HEK293 (cell line): ENCODE measurements around the gene ESR2.
A peak's percentile ranks its signal among the peaks of the same experiment; 100 is the strongest.

Source experiments
- CTCF ChIA-PET: fragments of 350-600 bp; formaldehyde crosslinking; extraction: SDS; loops from one replicate; lab custom pipeline; 2021; ENCODE audit warnings: antibody characterized with exemption; lab: Yijun Ruan, JAX
- POLR2A ChIA-PET: fragments of 300-600 bp; formaldehyde crosslinking; extraction: SDS; loops from one replicate; lab custom pipeline; 2020; ENCODE audit warnings: antibody characterized with exemption, inconsistent platforms; lab: Yijun Ruan, JAX
- H3K27ac ChIP-seq: fragments of 200-500 bp; sonication (Bioruptor generic); 2 replicates; pipeline ENCODE4 v1.5.1; 2014; ENCODE audit warnings: low read depth, low read length, control low read depth, inconsistent platforms; ENCODE audit errors: extremely low read depth
- H3K36me3 ChIP-seq, 2 experiments: fragments of 200-500 bp in 1 of 2; sonication (Bioruptor generic) in 1 of 2; 1 replicate in 1 of 2; 2 replicates in 1 of 2; pipeline ENCODE4 v1.5.1; 2014 to 2017; ENCODE audit warnings: inconsistent platforms in 2 of 2, low read length in 2 of 2; ENCODE audit not compliant: control insufficient read depth in 2 of 2, insufficient read depth in 1 of 2
- H3K4me1 ChIP-seq: fragments of 200-500 bp; sonication (Bioruptor generic); 2 replicates; pipeline ENCODE4 v1.5.1; 2014; ENCODE audit warnings: mild to moderate bottlenecking, low read length, inconsistent platforms; ENCODE audit not compliant: control insufficient read depth, insufficient read depth
- H3K4me3 ChIP-seq: 2 replicates; pipeline ENCODE4 v1.5.1; 2011; ENCODE audit warnings: low read depth, mild to moderate bottlenecking, control low read depth, low read length, moderate library complexity
- H3K9me3 ChIP-seq: fragments of 200-500 bp; sonication (Bioruptor generic); 2 replicates; pipeline ENCODE4 v1.5.1; 2014; ENCODE audit warnings: low read depth, low read length, inconsistent platforms; ENCODE audit not compliant: control insufficient read depth, insufficient read depth
- GLIS1 ChIP-seq: fragments of 450-650 bp; formaldehyde crosslinking; IDR thresholded peaks from 2 replicates; pipeline ENCODE4 v1.5.1; 2016; ENCODE audit warnings: missing biosample characterization, missing genetic modification characterization
- REPIN1 ChIP-seq: fragments of 450-650 bp; formaldehyde crosslinking; IDR thresholded peaks from 2 replicates; pipeline ENCODE4 v1.5.1; 2017; ENCODE audit warnings: missing biosample characterization, missing genetic modification characterization, low read depth
- SP3 ChIP-seq: fragments of 450-650 bp; formaldehyde crosslinking; IDR thresholded peaks from 2 replicates; pipeline ENCODE4 v1.5.1; 2016; ENCODE audit warnings: missing biosample characterization, missing genetic modification characterization
- ZBTB17 ChIP-seq: fragments of 450-650 bp; formaldehyde crosslinking; IDR thresholded peaks from 2 replicates; pipeline ENCODE4 v1.5.1; 2016; ENCODE audit warnings: missing biosample characterization, missing genetic modification characterization
- ZBTB7A ChIP-seq: fragments of 450-650 bp; formaldehyde crosslinking; IDR thresholded peaks from 2 replicates; pipeline ENCODE4 v1.5.1; 2016; ENCODE audit warnings: low read depth, missing biosample characterization, missing genetic modification characterization
- ZNF114 ChIP-seq: fragments of 450-650 bp; formaldehyde crosslinking; IDR thresholded peaks from 2 replicates; pipeline ENCODE4 v1.5.0; 2017; ENCODE audit warnings: missing biosample characterization, missing genetic modification characterization
- ZNF157 ChIP-seq: fragments of 450-650 bp; formaldehyde crosslinking; IDR thresholded peaks from 2 replicates; pipeline ENCODE4 v1.5.1; 2016; ENCODE audit warnings: missing biosample characterization, missing genetic modification characterization
- ZNF214 ChIP-seq: fragments of 450-650 bp; formaldehyde crosslinking; IDR thresholded peaks from 2 replicates; pipeline ENCODE4 v1.5.1; 2017; ENCODE audit warnings: missing biosample characterization, mild to moderate bottlenecking, missing genetic modification characterization, borderline replicate concordance
- ZNF23 ChIP-seq: fragments of 450-650 bp; formaldehyde crosslinking; IDR thresholded peaks from 2 replicates; pipeline ENCODE4 v1.5.1; 2016; ENCODE audit warnings: missing biosample characterization, missing genetic modification characterization, borderline replicate concordance
- ZNF302 ChIP-seq: fragments of 450-650 bp; formaldehyde crosslinking; IDR thresholded peaks from 2 replicates; pipeline ENCODE4 v1.5.1; 2016; ENCODE audit warnings: missing biosample characterization, missing genetic modification characterization, low read depth
- ZNF341 ChIP-seq: fragments of 450-650 bp; formaldehyde crosslinking; IDR thresholded peaks from 2 replicates; pipeline ENCODE4; 2016; ENCODE audit warnings: low read depth, missing biosample characterization, missing genetic modification characterization
- ZNF354C ChIP-seq: fragments of 450-650 bp; formaldehyde crosslinking; IDR thresholded peaks from 2 replicates; pipeline ENCODE4 v1.5.1; 2016; ENCODE audit warnings: missing biosample characterization, missing genetic modification characterization, low read depth, borderline replicate concordance
- ZNF366 ChIP-seq: fragments of 450-650 bp; formaldehyde crosslinking; conservative IDR thresholded peaks from 2 replicates; pipeline ENCODE4 v1.5.1; 2016; ENCODE audit warnings: missing biosample characterization, missing genetic modification characterization
- ZNF416 ChIP-seq: fragments of 450-650 bp; formaldehyde crosslinking; IDR thresholded peaks from 2 replicates; pipeline ENCODE4 v1.5.1; 2016; ENCODE audit warnings: missing biosample characterization, missing genetic modification characterization
- ZNF621 ChIP-seq: fragments of 450-650 bp; formaldehyde crosslinking; IDR thresholded peaks from 2 replicates; pipeline ENCODE4 v1.5.1; 2017; ENCODE audit warnings: missing biosample characterization, missing genetic modification characterization
- ZNF629 ChIP-seq: fragments of 450-650 bp; formaldehyde crosslinking; IDR thresholded peaks from 2 replicates; pipeline ENCODE4 v1.5.1; 2017; ENCODE audit warnings: missing biosample characterization, missing genetic modification characterization
- ZNF654 ChIP-seq: fragments of 450-650 bp; formaldehyde crosslinking; IDR thresholded peaks from 2 replicates; pipeline ENCODE4 v1.5.1; 2016; ENCODE audit warnings: low read depth, missing biosample characterization, missing genetic modification characterization
- TF ChIP-seq, protein P1 (sequence below): fragments of 450-650 bp; formaldehyde crosslinking; IDR thresholded peaks from 2 replicates; pipeline ENCODE4 v1.5.1; 2017; ENCODE audit warnings: missing biosample characterization, missing genetic modification characterization
- TF ChIP-seq, protein P2 (sequence below): fragments of 450-650 bp; formaldehyde crosslinking; IDR thresholded peaks from 2 replicates; pipeline ENCODE4 v1.5.1; 2016; ENCODE audit warnings: missing biosample characterization, missing genetic modification characterization, borderline replicate concordance
- TF ChIP-seq, protein P3 (sequence below): fragments of 450-650 bp; formaldehyde crosslinking; IDR thresholded peaks from 2 replicates; pipeline ENCODE4 v1.5.1; 2016; ENCODE audit warnings: missing biosample characterization, missing genetic modification characterization
- TF ChIP-seq, protein P4 (sequence below): fragments of 450-650 bp; formaldehyde crosslinking; IDR thresholded peaks from 2 replicates; pipeline ENCODE4 v1.5.1; 2017; ENCODE audit warnings: missing biosample characterization, missing genetic modification characterization
- TF ChIP-seq, protein P5 (sequence below): fragments of 450-650 bp; formaldehyde crosslinking; IDR thresholded peaks from 2 replicates; pipeline ENCODE4 v1.5.1; 2017; ENCODE audit warnings: missing biosample characterization, missing genetic modification characterization

The ESR2 gene

DNA sequence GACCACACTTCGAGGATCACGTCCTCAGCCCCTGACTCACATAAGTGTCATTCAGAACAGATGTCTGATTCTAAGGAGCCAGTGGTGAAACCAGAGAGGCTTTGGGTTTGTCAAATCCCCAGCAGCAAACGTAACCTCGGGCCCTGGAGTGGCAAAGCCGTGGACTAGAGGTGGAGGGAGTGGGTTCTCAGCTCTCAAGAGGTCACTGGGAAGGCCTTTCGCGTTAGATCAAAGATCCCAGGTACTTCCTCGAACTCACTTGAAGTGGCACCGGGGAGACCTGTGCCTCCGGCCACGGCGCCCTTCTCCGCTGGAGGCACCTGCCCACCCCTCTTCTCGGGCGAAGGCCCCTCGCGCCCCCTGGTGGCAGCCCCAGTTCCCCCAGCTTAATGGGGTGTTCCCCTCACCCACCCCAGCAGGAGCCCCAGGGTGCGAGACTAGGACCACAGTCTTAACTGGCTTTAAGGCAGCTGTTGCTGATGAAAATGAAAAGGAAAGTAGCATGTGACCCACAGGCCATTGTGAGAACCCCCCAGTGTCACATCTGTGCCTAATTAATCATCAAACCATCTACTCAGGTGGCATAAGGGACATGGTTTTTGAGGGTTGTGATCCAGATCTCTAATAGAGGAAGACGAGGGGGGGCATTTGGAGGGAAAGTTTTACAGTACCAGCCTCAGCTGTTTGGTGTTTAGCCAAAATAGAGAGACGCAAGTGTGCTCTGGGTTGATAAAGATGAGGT is 672 bp upstream of the ESR2 start (continued):
- TF ChIP-seq ZNF654 (peak; percentile 41), ZNF366 (tag by site-specific recombination) (no peak), ZNF214 (tag by site-specific recombination) (no peak), ZNF23 (no peak)
- TF ChIP-seq, protein P1, sequence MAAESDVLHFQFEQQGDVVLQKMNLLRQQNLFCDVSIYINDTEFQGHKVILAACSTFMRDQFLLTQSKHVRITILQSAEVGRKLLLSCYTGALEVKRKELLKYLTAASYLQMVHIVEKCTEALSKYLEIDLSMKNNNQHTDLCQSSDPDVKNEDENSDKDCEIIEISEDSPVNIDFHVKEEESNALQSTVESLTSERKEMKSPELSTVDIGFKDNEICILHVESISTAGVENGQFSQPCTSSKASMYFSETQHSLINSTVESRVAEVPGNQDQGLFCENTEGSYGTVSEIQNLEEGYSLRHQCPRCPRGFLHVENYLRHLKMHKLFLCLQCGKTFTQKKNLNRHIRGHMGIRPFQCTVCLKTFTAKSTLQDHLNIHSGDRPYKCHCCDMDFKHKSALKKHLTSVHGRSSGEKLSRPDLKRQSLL = no peak
- TF ChIP-seq, protein P2, sequence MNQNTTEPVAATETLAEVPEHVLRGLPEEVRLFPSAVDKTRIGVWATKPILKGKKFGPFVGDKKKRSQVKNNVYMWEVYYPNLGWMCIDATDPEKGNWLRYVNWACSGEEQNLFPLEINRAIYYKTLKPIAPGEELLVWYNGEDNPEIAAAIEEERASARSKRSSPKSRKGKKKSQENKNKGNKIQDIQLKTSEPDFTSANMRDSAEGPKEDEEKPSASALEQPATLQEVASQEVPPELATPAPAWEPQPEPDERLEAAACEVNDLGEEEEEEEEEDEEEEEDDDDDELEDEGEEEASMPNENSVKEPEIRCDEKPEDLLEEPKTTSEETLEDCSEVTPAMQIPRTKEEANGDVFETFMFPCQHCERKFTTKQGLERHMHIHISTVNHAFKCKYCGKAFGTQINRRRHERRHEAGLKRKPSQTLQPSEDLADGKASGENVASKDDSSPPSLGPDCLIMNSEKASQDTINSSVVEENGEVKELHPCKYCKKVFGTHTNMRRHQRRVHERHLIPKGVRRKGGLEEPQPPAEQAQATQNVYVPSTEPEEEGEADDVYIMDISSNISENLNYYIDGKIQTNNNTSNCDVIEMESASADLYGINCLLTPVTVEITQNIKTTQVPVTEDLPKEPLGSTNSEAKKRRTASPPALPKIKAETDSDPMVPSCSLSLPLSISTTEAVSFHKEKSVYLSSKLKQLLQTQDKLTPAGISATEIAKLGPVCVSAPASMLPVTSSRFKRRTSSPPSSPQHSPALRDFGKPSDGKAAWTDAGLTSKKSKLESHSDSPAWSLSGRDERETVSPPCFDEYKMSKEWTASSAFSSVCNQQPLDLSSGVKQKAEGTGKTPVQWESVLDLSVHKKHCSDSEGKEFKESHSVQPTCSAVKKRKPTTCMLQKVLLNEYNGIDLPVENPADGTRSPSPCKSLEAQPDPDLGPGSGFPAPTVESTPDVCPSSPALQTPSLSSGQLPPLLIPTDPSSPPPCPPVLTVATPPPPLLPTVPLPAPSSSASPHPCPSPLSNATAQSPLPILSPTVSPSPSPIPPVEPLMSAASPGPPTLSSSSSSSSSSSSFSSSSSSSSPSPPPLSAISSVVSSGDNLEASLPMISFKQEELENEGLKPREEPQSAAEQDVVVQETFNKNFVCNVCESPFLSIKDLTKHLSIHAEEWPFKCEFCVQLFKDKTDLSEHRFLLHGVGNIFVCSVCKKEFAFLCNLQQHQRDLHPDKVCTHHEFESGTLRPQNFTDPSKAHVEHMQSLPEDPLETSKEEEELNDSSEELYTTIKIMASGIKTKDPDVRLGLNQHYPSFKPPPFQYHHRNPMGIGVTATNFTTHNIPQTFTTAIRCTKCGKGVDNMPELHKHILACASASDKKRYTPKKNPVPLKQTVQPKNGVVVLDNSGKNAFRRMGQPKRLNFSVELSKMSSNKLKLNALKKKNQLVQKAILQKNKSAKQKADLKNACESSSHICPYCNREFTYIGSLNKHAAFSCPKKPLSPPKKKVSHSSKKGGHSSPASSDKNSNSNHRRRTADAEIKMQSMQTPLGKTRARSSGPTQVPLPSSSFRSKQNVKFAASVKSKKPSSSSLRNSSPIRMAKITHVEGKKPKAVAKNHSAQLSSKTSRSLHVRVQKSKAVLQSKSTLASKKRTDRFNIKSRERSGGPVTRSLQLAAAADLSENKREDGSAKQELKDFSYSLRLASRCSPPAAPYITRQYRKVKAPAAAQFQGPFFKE = no peak
- TF ChIP-seq, protein P3, sequence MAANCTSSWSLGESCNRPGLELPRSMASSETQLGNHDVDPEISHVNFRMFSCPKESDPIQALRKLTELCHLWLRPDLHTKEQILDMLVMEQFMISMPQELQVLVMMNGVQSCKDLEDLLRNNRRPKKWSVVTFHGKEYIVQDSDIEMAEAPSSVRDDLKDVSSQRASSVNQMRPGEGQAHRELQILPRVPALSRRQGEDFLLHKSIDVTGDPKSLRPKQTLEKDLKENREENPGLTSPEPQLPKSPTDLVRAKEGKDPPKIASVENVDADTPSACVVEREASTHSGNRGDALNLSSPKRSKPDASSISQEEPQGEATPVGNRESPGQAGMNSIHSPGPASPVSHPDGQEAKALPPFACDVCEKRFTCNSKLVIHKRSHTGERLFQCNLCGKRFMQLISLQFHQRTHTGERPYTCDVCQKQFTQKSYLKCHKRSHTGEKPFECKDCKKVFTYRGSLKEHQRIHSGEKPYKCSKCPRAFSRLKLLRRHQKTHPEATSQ = no peak

DNA sequence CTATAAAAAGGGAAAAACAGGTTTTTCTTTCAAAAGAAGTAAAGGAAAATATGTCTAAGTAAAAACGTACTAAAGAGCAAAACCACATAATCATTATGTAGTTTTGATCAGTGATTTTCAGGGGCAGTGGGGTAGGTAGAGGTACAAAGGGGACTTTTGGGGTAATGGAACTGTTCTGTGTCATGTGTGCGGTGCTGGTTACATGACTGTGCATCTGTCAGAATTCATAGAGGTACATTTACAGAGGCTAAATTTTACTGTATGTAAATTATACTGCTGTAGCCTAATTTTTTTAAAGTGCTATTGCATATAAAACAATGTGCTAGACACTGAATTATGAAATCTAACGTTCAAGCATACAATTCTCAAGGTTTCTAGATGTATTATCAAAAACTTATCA is 2.0 kb downstream of the ESR2 start:
- Histone ChIP-seq H3K4me1 (no peaks in the 10 kb centered on the region), H3K9me3 (no peaks in the 10 kb centered on the region), H3K36me3 (no peaks in the 10 kb centered on the region), H3K27ac (no peak overlapping the region), H3K4me3 (no peak overlapping the region)
- POLR2A ChIA-PET = no interaction called here
- TF ChIP-seq, protein P4, sequence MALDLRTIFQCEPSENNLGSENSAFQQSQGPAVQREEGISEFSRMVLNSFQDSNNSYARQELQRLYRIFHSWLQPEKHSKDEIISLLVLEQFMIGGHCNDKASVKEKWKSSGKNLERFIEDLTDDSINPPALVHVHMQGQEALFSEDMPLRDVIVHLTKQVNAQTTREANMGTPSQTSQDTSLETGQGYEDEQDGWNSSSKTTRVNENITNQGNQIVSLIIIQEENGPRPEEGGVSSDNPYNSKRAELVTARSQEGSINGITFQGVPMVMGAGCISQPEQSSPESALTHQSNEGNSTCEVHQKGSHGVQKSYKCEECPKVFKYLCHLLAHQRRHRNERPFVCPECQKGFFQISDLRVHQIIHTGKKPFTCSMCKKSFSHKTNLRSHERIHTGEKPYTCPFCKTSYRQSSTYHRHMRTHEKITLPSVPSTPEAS (tag by site-specific recombination) = no peak
- TF ChIP-seq REPIN1 (tag by site-specific recombination) = no peak
- CTCF ChIA-PET = no interaction called here

DNA sequence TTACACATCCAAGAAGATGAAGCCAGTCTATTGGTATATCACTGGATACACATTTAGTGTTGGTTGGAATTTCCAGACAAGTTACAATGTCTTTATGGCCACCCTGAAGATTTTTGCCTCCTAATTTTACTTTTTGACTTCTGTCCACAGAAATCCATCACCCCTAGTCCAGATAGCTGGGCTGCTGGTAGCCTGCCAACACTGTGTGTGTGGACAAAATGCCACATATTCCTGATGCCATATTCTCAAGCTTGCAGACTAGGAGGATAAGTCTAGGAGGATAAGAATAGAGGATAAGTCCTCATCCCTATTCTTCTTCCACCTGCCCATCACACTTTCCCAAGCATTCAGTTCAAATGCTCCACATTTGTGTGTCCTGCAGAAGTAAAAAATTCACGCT is 4.6 kb downstream of the ESR2 start:
- Histone ChIP-seq H3K4me1 (no peaks in the 10 kb centered on the region), H3K36me3 (no peaks in the 10 kb centered on the region), H3K4me3 (no peak overlapping the region), H3K27ac (no peak overlapping the region), H3K9me3 (no peaks in the 10 kb centered on the region)
- ChIA-PET POLR2A (no interaction called here), CTCF (interaction anchor here (0.7 to 2.2 kb wide), 2 partner anchors 14 to 56 kb away, joined by 3 to 7 read pairs; no protein-coding TSS in a partner anchor)
- no peak for TF ChIP-seq GLIS1 (tag by site-specific recombination)
- no peak for TF ChIP-seq ZNF341 (tag by site-specific recombination)
- TF ChIP-seq ZNF416 (tag by site-specific recombination) = no peak
- no peak for TF ChIP-seq ZBTB17 (tag by site-specific recombination)
- no peak for TF ChIP-seq ZBTB7A
- TF ChIP-seq, protein P5, sequence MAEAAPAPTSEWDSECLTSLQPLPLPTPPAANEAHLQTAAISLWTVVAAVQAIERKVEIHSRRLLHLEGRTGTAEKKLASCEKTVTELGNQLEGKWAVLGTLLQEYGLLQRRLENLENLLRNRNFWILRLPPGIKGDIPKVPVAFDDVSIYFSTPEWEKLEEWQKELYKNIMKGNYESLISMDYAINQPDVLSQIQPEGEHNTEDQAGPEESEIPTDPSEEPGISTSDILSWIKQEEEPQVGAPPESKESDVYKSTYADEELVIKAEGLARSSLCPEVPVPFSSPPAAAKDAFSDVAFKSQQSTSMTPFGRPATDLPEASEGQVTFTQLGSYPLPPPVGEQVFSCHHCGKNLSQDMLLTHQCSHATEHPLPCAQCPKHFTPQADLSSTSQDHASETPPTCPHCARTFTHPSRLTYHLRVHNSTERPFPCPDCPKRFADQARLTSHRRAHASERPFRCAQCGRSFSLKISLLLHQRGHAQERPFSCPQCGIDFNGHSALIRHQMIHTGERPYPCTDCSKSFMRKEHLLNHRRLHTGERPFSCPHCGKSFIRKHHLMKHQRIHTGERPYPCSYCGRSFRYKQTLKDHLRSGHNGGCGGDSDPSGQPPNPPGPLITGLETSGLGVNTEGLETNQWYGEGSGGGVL (tag by site-specific recombination) = no peak
- TF ChIP-seq ZNF621 = no peak
- no peak for TF ChIP-seq ZNF302 (tag by site-specific recombination)
- no peak for TF ChIP-seq SP3 (tag by site-specific recombination)
- TF ChIP-seq ZNF157 = no peak
- TF ChIP-seq ZNF114 (tag by site-specific recombination) = no peak
- TF ChIP-seq ZNF629 = no peak
- no peak for TF ChIP-seq ZNF354C (tag by site-specific recombination)
- no peak for TF ChIP-seq ZNF366 (tag by site-specific recombination)
